Measurements from ENCODE around the gene MRPL17.
A peak's percentile ranks its signal among the peaks of the same experiment; 100 is the strongest.
"Not testable (repeated sequence)": the region's sequence is repeated elsewhere in the genome, so short reads cannot be mapped to it uniquely, and the experiment has no call there.

MRPL17 gene

DNA sequence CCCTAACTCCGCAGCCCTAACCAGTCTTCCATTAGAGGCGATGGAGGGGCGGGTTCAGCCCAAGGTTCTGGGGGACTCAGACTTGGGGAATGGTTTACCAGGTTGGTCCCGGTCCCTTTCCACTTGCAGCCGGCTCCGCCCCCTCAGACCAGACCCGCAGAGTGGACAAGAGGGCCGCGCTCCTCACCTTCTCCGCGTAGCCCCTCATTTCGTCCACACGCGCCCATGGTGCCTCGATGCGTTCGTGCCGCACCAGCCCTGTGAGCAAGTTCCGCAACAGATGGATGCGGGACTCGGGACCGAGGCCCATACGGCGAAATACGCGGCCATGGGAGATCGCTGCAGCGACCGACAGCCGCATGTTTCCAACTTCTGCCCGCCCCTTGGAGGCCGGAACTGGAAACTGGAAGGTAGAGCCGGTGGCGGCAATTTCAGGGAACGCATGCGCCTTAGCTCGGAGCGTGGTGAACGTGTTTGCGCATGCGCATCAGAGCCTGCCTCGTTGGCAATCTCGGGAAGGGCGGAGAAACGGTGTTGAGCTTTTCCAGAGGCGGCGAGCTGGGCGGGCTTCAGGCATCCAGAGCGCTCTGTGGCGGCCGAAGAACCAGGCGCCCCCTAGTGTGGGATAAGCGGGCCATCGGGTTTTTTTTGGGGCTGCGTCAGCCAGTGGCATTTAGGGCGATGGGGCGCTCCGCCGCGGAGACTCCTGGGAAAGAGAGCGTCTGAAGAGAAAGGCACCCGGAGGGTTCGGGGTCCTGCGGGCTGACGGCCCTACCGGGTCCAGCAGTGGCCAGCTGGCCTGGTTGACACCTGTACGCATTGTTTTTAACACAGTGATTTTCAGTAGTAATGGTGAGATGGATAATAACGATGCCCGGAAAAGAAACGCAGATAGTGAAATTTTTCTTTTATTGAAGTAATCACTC is at the start of gene MRPL17:
MRPL17 (minus strand) TSS at position 405 of the 926 bp plus-strand sequence; CDS start at position 361, 44 bp downstream.
- peak; percentile 99 for DNase-seq (ENCODE audit: low spot score)

DNA sequence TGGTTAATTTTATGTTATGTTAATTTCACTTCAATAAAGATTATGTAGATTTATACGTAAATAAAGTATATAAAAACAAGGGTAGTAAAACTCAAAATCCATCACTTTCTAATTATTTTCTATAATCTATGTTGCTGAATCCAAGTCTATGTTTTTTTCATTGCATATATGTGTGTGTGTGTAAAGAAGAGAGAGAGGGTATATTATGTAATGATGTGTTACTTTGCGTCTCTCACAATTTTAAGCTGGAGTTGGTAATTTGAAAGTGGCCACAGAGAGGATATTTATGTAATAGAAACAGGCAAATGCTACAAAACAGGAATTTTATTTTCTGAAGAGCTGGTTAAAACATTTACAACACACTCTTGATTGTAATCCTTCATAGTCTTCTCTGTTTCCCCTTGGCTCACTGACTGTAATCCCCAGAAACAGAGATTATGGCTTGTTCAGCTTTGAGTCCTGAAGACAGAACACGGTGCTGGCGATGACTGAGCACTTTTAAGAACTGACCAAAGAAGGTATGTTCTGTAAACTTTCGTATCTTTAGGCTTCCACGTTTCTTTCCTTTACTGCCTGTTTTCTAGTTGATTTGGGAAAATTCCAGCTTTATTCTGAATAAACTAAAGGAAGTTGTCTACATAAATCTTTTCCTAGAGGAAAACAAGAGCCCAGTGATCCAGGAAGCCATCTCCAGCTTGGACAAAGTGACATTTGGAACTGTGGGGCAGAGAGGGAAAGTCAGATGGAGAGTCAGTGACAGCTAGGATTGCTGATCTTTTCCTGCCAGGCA is 45.0 kb upstream of the MRPL17 start:
- no peak for DNase-seq (ENCODE audit: low spot score)

DNA sequence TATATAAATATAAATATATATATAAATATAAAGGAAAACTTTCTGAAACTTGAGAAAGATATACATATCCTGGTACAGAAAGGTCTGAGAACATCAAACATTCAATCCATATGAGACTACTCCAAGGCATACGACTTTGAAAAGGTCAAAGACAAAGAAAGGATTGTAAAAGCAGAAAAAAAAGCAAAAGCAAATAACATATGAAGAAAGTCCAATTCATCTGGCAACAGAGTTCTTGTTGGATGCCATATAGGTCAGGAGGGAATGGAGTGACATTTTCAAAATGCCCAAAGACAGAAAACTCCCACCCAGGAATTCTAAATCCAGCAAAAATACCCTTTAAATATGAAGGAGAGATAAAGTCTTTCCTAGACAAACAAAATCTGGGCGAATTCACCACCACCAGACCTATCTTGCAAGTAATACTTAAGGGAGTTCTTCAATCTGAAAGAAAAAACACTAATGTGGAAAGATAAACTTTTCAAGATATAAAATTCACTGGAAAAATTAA is 42.3 kb upstream of the MRPL17 start:
- no peak for DNase-seq (ENCODE audit: low spot score)

DNA sequence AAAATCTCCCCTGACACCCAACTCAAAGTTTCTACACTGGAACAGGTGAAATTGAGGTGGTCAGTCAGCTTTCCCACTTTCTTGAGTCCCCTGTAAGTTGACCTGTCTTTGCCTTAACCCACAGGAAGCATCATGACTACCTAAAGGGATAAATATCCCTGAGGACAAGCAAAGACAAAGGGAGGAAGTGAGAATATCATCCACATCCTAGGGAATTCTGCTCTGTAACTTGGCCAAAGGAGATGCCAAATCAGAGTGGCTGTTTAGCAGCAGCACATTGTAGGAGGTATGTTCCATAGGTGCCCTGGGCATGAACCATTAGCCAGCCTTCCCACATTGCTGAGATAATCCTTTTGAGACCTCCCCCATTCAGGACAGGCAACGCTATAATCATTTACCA is 40.9 kb upstream of the MRPL17 start:
- no peak for DNase-seq (ENCODE audit: low spot score)

DNA sequence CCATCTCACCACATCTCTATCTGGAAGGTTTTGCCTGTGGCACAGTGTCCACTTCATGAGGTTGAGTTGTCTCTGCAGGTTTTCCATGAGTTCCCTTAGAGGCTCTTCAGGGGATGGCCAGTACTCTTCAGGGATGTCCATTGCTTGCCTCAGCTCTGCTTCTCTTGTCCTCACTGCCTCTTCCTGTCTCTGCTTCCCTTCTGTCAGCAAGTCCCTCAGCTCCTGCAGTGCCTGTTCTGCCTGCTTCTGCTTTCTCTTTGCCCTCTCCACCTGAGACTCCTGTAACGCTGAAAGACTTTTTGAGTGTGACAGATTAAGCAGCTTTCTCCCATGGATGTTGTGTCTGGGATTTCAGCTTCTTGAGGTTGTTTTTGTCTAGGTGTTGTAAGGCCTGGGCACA is 38.2 kb upstream of the MRPL17 start:
- no peak for DNase-seq (ENCODE audit: low spot score)

DNA sequence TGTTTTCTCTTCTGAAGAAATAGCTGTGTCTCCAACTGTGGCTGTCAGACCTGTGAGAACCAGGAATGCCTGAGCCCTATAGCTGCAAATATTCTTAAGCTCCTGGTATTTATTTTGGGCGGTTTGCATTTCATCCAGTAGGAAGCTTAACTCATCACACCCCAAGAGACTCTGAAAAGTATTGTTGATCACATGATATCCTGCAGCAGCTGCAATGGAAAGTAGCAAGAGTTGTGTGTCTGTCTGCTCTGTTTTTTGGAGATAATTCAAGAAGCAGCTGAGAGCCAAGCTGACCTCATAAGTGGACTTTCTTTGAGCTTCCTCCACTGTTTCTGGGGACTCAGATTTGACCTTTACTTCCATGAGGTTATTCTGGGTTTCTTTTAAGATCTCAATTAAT is 36.4 kb upstream of the MRPL17 start:
- no peak for DNase-seq (ENCODE audit: low spot score)

DNA sequence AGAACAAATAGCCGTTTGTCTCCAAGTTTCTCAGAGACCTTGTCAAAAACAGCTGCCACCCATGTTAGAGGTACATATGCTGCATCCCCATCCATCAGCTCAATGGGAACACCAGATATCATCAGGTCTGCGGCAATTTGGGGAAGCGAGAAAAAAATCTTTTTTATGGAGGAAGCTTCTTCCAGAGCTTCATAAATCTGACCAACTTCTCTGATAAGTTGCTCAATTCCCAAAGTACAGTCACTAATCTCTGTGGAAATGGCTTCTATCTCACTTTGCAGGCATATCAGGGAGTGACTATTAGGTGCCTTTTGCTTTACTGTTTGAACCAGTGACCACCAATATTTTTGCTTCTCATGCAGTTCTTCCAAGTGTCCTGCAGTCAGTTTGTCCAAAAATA is 34.3 kb upstream of the MRPL17 start:
- DNase-seq (ENCODE audit: low spot score): no peak

DNA sequence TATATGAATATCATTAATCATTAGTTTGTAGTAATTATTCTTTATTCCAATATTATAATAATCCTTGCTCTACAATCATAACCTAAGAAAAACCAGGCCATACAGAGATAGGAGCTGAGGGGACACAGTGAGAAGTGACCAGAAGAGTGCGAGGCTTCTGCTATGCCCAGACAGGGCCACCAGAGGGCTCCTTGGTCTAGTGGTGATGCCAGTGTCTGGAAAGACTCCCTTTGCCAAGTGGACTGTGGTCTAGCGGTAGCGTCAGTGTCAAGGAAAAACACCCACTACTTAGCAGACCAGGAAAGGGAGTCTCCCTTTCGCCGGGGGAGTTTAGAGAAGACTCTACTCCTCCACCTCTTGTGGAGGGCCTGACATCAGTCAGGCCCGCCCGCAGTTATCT is 28.4 kb upstream of the MRPL17 start:
- DNase-seq (ENCODE audit: low spot score): not testable (repeated sequence)

DNA sequence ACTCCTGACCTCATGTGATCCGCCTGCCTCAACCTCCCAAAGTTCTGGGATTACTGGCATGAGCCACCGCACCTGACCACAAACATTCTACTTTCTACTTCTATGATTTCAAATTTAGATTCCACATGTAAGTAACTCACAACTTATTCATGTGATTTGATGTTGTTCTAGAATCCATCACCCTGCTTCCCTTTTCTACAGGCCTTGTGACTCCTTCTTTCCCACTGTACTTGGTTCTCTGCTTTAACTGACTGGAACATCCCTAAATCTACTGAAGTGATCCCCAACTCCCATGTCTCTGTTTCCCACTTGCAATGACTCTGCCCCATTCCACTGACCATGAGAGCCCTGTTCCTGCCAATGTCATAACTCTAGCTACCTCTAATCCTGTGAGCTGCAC is 25.7 kb upstream of the MRPL17 start:
- no peak for DNase-seq (ENCODE audit: low spot score)

DNA sequence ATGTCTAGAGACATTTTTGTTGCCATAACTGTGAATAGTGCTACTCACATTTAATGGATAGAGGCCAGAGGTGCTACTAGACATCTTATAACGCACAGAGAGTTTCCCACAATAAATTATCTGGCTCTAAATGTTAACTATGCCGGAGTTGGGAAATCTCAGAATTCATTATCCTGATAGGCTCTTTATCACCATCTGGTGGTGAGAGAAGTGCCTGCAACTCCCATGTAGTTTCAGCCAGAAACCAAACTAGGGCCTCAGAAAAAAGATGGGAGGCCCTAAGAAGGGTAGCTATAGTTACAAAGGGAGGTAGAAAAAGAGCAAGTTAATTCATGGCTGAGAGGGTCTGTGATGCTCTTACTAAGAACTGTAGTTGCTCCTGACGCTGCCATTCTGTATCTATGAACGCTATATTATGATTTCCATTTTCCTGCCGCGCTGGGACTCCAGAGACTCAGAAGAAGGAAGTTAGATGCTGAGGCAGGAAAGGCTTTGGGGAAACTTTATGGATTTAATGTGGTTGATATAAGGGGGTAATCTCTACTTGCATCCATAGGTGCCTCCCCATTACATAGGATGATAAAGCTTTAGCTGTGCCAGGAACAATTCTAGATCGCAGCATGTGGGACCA is 22.9 kb upstream of the MRPL17 start:
- DNase-seq (ENCODE audit: low spot score): peak; percentile 49

DNA sequence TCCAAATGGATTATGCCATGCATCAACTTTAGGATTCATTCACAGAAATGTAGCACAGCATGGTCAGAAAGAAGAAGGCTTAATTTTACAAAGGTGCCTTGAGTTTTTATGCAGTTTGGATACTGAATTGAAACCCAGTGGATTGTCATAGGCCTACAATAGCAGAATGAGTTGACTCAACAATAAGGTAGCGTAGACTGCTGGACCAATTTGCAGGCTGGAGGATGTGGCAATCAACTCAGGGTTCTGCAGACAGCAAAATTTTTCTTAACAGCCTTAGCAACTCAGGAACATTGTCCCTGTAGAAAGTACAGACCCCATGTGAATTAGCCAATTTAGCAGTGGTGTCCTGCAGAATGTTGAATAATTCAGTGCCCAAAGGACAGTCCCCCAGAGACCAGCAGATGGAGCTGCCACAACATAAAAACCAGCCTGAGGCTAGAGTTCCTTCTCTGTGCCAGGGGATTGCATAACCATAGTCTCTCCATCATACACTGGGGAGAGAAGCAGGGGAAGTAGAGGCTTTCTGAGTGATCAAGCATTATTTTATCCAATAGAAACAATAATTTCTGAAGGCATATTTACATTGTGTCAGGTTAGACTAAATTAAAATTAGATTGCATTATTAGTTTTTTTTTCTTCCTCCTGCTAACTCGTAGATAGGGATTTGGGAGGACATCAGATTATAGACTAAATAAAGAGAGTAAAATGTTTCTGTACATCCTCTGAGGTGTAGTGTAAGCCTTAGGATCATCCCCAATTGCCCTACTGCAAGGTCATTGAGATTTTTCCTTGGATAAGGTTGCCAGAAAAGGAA is 20.3 kb upstream of the MRPL17 start:
- DNase-seq (ENCODE audit: low spot score): peak; percentile 61

DNA sequence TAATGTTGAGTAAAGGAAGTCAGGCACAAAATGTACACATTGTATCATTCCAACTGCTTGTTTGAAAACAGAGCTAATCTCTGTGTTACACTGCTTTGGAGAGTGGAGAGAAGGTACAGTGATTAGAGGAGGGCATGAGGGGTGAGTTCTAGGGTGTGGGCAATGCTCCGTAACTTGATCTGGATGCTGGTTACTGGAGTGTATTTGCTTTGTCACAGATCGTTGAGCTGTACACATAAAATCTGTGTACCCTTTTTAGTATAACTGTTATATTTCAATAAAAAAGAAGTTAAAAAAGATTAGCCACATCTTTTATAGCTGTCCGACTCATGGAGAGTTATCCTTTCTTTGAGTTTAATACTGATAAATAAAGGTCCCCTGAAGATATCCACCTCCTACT is 18.8 kb upstream of the MRPL17 start:
- DNase-seq (ENCODE audit: low spot score): not testable (repeated sequence)

DNA sequence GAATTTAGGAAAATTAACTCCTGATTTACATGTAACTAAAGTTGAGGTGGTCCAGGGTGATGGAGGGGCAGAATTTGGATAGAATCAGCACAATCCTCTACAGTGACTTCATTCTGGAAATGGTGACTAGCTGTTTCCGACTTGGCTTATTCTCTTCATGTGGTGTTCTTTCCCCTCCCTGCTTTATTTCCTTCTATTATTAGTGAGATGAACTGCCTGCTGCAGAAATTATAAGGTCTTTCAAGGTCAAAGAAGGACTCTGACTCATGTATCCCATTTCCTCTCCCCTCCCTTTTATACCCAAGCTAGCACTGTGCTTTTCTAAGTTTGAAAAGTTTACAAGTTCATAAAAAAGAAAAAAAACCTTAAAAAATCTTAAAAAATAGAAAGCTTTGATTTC is 12.2 kb upstream of the MRPL17 start:
- DNase-seq (ENCODE audit: low spot score): no peak

DNA sequence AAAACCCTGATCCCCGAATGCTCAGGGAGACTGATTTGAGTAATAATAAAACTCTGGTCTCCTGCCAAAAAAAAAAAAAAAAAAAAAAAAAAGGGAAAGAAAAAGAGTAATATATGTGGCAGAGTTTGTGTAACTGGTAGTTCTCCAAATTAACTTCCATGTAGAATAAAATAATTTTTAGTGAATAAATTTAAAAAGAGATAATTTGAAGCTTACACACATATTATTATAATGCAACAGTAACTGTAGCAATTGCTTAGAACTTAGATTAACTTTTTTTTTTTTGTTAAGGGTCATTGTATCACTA is 11.0 kb upstream of the MRPL17 start:
- DNase-seq (ENCODE audit: low spot score): no peak

DNA sequence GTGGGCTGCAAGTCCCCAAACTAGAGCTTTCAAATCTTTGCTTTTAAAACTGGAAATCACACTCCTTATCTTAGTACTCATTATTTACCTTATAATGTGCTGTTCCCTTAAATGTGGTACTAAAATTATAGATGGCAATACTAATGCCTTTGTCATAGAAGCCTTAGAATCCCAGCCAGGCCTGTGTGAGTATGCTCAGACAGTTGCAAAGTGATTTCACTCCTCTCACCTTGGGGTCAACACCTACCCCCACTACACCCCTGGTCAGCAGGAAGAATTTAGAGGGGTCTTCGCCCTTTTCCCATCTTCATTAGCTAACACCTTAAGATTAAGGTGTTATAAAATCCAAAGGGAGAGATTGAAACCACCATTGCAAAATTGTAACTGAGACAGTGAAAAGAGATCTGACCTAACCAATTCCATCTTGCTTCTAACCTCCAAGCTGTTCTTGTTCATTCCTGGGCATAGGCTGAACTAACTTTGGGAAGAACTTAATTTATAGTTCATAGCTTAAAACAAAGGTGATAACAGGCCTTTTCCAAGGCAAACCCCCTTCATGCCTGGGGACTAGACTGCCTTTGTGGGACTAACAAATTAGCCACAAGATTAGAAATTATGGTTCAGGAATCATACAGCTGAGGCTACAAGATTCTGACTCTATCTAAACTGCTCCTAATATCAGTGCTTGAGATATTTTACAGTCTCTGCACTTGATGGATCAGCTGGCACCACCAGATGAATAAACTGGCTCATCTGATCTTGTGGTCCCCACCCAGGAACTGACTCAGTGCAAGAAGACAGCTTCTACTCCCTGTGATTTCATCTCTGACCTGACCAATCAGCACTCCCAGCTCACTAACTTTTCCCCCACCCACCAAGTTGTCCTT is 10.4 kb upstream of the MRPL17 start:
- DNase-seq (ENCODE audit: low spot score): peak; percentile 39

DNA sequence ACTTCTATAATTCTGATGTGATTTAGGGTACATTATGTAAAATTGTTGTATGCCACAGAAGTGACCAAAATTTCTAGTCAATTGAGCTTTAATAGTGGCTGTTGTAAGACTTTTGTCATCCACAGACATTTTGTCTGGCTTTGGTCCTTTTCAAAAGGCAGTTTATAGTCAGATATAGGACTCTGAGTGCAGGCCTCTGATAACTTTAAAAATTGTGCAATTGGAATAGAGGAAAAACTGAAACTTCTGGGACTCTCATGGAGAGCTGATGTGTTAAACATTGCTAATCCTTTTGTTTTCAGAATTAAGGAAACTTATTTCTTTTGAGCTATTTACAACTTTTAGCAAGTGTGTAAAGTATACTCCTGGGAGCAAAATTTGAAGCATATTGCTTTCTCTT is 9.0 kb upstream of the MRPL17 start:
- no peak for DNase-seq (ENCODE audit: low spot score)

DNA sequence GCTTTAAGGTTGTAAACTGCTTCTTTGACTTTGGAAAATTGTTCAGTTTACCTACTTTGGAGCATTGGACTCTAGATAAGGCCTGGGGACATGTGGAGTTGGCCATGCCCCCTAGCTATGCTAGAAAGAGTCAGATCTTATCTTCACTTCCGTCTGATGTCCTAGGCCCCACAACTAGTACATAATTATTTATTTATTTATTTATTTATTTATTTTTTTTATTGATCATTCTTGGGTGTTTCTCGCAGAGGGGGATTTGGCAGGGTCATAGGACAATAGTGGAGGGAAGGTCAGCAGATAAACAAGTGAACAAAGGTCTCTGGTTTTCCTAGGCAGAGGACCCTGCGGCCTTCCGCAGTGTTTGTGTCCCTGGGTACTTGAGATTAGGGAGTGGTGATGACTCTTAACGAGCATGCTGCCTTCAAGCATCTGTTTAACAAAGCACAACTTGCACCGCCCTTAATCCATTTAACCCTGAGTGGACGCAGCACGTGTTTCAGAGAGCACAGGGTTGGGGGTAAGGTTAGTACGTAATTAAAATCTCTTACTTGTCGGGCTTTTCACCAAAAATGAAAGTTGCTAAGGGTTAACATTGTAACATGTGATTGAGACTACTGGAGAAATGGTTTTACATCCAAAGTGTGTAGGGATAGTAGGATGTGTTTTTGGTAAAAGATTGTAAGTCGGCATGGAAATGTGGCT is 7.4 kb upstream of the MRPL17 start:
- DNase-seq (ENCODE audit: low spot score): not testable (repeated sequence)

DNA sequence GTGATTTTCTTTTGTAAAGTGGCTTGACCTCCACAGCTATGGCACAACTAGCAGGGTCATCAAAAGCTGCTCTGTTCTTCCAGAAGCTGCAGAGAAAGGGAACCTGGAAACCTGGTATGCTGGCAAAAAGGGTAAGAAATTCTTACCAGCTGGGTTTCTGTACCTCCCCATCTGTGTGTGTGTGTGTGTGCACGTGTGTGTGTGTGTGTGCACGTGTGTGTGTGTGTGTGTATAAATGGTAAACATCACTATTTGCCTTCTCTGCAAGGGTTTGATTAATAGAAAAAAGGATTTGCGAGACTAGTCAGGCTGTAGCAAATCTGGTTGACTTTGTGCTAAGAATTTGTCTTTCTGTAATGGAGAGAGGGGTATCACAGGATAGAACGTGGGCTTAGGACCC is 4.7 kb upstream of the MRPL17 start:
- DNase-seq (ENCODE audit: low spot score): no peak

DNA sequence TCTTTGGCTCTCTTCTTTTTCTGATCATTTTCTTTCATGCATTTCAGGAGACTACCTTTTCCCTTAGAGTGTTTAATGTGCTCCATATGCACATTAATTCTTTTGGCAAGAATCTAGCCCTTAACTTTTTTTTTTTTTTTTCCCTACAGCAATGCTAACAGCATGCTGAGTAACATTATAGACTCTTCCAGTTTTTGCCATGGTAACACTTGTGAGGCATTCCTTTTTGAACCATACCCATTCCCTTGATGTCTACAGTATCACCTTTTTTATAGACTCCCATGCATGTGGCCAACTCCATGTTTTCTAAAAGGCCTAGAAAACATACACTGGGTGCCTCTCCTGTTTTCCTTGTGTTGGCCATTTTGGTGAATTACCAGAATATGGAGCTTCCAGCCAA is 2.9 kb upstream of the MRPL17 start:
- DNase-seq (ENCODE audit: low spot score): no peak

DNA sequence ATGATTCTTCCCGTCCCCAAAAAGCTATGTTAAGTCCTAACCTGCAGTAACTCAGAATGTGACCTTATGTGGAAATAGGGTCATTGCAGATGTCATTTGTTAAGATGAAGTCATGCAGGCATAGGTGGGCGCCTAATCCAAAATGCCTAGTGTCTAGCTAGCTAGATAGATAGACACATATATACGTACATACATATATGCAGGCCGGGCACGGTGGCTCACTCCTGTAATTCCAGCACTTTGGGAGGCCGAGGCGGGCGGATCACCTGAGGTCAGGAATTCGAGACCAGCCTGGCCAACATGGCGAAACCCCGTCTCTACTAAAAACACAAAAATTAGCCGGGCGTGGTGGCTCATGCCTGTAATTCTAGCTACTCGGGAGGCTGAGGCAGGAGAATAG is 928 bp upstream of the MRPL17 start:
- DNase-seq (ENCODE audit: low spot score): not testable (repeated sequence)

Data from LoVo (cell line).